Adrenal gland (tissue), 5 donors: Measurements from ENCODE around the gene SRXN1.

Source experiments
- POLR2A ChIP-seq, 2 donors: fragments of 450-650 bp; IDR thresholded peaks; one replicate each; pipeline ENCODE4 v1.6.1; 2017; ENCODE audit warnings: antibody characterized with exemption in 2 of 2, mild to moderate bottlenecking in 2 of 2, moderate library complexity in 1 of 2
- TF ChIP-seq, protein P1 (sequence below), 6 experiments: fragments of 450-650 bp in 4 of 6; fragments of 200-600 bp in 2 of 6; sonication (generic) in 1 of 6; IDR thresholded peaks; 1 replicate in 5 of 6; 2 replicates in 1 of 6; pipeline versions ENCODE4 v1.5.1 to v1.8.0; 2016 to 2021; ENCODE audit warnings: antibody characterized with exemption in 6 of 6, mild to moderate bottlenecking in 2 of 6, moderate library complexity in 1 of 6
- donor health status: DM: no; HTN: no; CAD: no.

DNA sequence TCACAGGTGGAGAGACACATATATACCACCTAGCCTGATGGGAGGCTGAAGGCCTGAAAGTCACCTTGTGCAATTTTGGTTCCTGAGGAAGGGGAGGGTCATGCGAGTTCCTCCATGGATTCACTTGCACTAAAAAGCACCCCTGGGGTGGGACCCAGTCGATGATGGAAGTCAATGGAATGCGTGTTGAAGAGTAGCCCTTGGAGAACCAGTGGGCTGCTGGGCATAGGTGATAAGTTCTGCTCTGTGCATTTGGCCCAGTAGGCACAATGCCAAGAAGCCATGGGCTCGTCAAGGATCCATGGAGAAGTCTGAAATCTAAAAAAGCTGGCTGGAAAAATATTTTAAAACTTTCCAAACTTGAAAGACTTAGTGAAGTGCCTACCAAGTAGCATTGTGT is 41.5 kb upstream of the SRXN1 start:
- no peak for TF ChIP-seq POLR2A (IDR thresholded peaks at IDR 0.05)
- TF ChIP-seq, protein P1, sequence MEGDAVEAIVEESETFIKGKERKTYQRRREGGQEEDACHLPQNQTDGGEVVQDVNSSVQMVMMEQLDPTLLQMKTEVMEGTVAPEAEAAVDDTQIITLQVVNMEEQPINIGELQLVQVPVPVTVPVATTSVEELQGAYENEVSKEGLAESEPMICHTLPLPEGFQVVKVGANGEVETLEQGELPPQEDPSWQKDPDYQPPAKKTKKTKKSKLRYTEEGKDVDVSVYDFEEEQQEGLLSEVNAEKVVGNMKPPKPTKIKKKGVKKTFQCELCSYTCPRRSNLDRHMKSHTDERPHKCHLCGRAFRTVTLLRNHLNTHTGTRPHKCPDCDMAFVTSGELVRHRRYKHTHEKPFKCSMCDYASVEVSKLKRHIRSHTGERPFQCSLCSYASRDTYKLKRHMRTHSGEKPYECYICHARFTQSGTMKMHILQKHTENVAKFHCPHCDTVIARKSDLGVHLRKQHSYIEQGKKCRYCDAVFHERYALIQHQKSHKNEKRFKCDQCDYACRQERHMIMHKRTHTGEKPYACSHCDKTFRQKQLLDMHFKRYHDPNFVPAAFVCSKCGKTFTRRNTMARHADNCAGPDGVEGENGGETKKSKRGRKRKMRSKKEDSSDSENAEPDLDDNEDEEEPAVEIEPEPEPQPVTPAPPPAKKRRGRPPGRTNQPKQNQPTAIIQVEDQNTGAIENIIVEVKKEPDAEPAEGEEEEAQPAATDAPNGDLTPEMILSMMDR (IDR thresholded peaks at IDR 0.05), result no peak
